Activated gamma-delta T cell (primary cell): ENCODE measurements around the gene PYM1.
A peak's percentile ranks its signal among the peaks of the same experiment; 100 is the strongest.
"Not testable (repeated sequence)": the region's sequence is repeated elsewhere in the genome, so short reads cannot be mapped to it uniquely, and the experiment has no call there.

ENCODE experiments used
- DNase-seq: peaks from one replicate; lab custom pipeline; 2025; lab: John Stamatoyannopoulos, UW

Gene PYM1

DNA sequence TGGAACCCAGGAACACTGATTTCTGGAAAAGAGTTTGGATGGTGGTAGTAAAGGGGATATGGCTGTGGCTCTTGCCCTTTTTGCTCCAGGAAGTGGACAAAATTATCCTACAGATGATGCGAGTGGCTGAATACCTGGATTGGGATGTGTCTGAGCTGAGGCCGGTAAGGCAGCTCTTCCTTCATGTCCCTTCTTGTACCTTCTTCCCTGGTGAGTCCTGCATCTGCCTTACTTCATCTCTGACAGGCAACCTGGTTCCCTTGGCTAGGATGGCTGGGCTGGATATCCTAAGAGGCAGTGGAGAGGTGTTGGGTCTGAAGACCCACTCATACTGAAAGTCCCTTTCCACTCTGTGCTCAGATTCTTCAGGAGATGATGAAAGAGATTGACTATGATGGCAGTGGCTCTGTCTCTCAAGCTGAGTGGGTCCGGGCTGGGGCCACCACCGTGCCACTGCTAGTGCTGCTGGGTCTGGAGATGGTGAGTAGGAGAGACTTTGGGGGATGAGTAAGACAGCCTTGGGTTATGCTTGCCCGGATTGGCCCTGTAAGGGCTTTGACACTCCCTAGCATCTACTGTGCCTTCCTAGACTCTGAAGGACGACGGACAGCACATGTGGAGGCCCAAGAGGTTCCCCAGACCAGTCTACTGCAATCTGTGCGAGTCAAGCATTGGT is 11.3 kb upstream of the PYM1 start:
- DNase-seq: no peak

DNA sequence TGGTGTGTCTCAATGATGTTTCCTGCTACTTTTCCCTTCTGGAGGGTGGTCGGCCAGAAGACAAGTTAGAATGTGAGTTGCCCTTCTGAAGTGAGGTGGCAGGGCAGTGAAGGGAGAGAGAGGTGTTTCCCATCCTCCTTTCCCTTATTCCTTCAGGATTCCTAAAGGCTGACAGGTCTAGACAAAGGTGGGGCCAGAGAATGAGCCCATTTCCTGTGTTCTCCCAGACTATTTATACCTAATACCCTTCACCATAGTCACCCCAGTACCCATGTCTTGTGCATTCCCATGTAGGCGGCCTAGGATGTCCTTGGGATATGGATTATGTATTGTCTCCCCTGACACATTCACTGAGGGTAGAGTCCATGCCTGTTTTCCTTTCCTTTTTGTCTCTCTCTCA is 10.3 kb upstream of the PYM1 start:
- DNase-seq: no peak

DNA sequence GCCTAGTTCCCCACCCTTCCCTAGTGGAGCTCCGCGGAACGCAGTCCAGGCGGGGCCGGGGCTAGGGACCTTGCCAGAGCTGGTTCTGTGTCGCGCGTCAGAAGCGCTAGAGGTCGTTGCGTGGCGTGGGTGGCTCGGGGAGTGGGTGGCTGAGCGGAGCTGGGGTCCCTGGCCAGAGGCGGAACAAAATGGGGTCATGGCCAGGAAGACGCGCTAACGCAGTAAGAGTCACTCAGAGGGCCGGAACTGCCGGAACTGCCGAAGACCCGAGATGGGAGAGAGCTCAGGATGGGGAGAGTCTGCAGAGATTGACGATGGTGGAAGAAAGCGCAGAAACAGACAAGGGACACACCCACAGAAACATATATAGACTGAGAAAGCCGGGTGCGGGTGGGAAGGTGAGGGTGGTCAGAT is 8.1 kb upstream of the PYM1 start:
- no peak for DNase-seq

GRCh38 chr12:55934773-55935172 is 7.1 kb upstream of the PYM1 start:
- no peak for DNase-seq

DNA sequence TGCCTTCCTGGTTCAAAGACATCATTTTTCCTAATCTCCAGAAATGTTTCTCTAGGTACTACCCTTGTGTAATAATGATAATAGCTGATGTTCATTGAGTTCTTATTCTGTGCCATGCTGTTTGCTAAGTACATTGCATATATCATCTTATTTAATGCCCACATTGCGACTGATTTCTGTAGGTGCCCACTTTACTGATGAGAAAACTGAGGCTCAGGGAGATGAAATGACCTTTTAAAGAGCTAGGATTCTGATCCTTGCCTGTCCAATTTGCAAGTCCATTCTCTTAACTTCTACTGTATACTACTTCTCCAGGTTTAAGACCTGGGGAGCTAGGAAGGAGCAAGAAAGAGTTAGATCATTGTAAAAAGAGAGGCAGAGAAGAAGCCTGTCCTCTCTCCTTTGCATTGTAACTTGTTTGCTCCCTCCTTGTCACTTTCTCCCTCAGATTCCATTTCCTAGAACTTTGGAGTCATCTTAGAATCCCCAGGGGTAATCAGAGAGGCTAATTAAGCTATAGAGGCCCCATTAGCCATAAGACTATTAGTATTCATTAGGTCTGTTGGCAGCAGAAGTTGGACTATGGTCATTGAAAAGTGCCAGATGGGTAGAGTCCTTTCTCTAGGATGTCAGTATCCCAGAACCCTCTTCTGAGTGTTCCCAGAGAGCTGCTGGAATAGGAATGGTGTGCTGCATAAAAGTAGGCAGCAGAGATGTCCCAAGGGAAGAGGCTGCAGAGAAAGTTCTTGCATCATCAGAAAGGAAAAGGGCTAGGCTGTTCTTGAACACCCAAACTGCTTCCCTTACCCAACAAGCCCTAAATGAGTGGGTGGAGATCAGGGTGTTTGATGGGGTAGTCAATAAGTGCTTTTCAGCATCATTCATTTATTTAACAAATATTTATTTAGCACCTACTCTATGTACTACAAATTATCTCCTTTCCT is 6.4 kb upstream of the PYM1 start:
- no peak for DNase-seq

DNA sequence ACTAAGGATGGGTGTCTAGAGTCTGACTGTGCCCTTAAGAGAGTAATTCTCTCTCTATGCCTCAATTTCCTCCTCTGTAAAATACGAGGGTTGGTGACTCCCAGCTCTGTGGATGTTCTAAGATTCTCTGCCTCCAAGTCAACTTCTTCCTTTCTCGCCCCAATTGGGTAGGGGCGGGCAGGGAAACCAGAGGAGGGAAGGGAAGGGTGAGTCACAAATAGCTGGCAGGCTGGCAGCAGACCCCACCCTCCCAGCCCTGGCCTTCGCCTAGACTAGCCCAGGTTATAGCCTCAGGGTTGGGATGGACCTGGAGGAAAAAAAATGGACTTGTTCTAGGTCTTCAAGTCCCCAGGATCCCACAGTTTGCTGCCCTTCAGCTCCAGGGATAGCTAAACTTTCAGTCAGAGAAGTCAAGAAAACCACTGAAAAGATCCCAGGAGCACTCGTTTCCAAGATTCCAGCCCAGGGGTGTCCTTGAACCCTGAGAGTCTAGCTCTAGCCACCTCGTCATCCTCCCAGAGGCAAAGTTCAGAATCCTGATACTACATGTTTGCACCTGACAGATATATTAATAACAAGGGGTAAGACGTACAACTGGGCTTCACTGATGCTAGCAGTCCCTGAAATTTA is 5.6 kb upstream of the PYM1 start:
- no peak for DNase-seq

GRCh38 chr12:55932551-55932910 is 4.8 kb upstream of the PYM1 start:
- DNase-seq: no peak

DNA sequence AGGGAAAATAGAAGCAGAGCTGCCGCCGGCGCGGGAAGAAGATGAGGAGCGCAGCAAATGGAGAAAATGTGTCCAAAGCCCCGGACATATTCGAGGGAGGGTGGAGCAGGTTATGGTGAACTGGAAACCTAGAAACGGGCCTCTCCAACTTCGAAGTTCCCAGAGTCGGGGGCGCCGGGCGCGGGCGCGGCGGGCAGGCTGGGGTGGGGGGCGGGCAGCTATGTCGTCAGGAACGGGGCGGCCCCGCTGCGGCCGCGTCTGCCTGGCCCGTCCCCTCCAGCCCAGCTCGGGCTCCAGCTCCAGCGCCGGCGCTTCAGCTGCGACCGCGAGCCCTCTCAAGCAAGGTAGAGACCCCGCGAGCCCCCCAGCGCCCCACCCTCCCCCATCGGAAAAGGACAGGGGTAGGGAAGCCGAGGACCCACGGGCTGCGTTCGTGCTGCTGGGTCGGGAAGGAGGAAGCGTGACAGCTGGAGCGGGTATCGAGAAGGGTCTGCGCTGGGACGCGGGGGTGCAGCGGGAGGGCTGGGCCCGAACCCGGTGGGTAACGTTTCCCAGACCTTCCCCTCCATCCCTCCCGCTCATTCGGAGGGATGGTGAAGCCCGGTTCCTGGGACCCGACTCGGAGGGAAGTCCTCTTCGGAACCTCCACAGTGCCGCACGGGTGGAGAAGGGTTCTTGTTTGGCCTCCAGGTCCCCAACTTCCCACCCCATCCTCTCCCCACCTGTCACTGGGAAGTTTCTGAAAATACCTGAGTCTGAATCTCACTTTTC is 4.3 kb upstream of the PYM1 start:
- peak; percentile 40 for DNase-seq

DNA sequence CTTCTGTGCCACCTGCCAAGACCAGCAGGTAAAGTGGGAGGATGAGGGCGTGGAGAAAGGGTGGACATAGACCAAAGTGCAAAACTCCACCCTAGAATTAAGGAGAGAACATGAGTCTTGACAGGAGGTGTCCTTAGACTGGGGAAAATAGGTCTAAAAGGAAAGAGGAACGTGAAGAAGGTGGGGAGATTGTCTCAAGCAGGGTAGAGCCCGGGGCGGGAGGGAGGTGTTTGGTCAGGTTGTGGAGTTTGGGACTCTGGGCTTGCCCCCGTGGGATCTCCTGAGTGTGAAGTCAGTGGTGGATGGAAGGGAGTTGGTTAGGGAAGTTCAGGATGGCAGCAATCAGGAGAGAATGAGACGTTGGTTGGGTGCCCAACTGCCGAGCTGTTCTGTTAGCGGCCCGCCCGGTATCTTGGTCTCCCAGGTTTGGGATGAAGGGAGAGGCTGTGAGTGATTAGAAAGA is 3.7 kb upstream of the PYM1 start:
- DNase-seq: no peak

GRCh38 chr12:55930771-55931316 is 3.1 kb upstream of the PYM1 start, which contains the start of gene DGKA:
DGKA (plus strand) TSS chr12:55931162; CDS start chr12:55936504, 5,342 bp downstream.
- no peak for DNase-seq

DNA sequence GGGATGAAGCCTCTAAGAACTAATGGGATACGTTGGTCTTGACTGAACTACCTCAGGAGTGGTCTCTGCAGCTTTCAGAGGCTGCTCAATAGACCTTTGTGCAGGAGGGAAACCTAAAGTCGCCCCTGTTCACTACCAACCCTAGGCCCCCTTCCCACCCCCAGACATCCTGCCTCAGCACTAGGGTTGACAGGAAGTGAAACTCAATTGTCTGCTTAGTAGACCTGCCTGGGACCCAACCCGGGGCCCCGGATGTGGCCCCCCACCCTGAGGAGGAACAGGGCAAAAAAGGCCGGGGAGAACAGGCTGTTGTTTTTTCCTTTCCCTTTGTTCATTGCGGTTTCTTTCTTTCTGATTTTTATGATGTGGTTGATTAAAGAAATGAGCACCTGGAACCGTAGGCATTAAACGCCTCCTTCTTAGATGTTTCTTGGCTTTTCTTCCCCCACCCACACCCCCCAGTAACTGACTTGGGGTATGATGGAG is 1.7 kb upstream of the PYM1 start:
- DNase-seq: peak; percentile 51

DNA sequence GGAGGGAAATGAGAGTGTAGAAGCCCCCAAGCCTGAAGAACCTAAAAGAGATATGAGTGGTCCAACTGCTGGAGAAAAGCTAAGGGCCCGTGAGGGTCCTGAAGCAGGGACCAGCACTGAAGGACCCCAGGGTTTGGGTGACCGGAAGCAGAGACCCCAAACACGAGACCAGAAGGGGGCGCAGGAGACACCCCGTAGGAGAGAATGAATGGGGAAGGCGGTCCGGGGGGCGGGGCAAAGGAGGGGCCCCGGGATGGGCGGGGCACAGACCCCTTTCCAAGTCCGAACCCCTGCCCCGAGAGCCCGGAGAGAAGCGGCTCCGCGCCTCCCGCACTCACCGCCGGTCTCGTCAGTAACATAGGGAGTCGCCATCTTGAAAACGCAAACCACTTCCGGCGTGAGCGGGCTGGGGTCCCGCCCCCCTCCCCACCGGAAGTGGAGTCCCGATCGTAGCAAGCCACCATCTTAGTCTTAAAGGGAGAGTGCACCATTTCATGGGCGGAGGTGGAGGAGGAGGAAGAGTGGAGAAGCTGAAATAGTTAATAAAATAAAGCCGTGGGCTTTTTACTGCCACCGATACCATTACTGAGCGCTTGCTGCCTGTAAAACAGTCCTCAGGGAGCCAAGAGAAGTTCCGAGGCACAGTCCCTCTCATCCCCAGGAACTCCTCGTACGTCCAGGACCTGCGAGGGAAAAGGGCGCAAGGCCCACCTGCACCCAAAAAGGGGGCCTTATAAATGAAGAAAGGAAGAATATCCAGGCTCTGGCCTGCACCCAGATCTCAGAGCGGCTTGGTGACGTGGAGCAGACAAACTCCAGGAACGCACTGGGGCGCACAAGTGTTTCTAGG is 731 bp downstream of the PYM1 start:
- DNase-seq: peak; percentile 76

- no peak for DNase-seq
Measured at GRCh38 chr12:55925870-55926737, 1.6 kb downstream of the PYM1 start.

- DNase-seq: no peak
Measured at GRCh38 chr12:55925371-55925770, 2.3 kb downstream of the PYM1 start.

GRCh38 chr12:55923648-55924047 is 4.0 kb downstream of the PYM1 start:
- DNase-seq: not testable (repeated sequence)

DNA sequence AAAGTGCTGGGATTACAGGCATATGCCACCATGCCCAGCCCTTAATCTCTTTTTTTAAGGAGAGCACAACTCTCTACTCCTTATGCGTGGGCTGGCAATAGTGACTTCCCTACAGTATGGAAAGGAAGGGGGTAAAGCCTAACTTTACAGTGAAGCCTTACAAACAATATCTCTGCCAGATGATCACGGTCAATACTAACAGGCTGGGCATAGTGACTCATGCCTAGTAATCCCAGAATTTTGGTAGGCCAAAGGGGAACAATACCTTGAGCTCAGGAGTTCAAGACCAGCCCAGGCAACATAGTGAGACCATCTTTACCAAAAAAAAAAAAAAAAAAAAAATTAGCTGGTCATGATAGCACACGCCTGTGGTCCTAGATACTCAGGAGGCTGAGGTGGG is 5.6 kb downstream of the PYM1 start:
- no peak for DNase-seq

GRCh38 chr12:55919032-55919431 is 8.7 kb downstream of the PYM1 start:
- DNase-seq: not testable (repeated sequence)

- no peak for DNase-seq
Measured at GRCh38 chr12:55915482-55915859, 12.2 kb downstream of the PYM1 start.

- no peak for DNase-seq
Measured at GRCh38 chr12:55912908-55913307, 14.8 kb downstream of the PYM1 start.

GRCh38 chr12:55909513-55909884 is 18.2 kb downstream of the PYM1 start:
- no peak for DNase-seq
